H9 (cell line): ENCODE measurements around the gene TTC32. TPM values are rescaled to one million over a fixed set of nuclear protein-coding genes. Genes with fewer than 3 reads are reported as not detected.
"Not testable (repeated sequence)": the region's sequence is repeated elsewhere in the genome, so short reads cannot be mapped to it uniquely, and the experiment has no call there.

Experiments
- DNase-seq: peaks from one replicate; pipeline ENCODE4 v3.0.0-alpha.2; 2017
- H2AFZ ChIP-seq: one replicate; pipeline ENCODE4 v1.6.1; 2013; ENCODE audit warnings: mild to moderate bottlenecking, low read length, control low read depth, moderate library complexity
- H2AK5ac ChIP-seq: 2 replicates; pipeline ENCODE4 v1.6.1; 2013; ENCODE audit warnings: low read length, control low read depth, mixed read lengths; ENCODE audit not compliant: insufficient read length
- H2BK120ac ChIP-seq: one replicate; pipeline ENCODE4 v1.6.1; 2013; ENCODE audit warnings: low read depth, mild to moderate bottlenecking, low read length, control low read depth, inconsistent platforms; ENCODE audit not compliant: poor library complexity, severe bottlenecking
- H2BK12ac ChIP-seq: 2 replicates; pipeline ENCODE4 v1.6.1; 2013; ENCODE audit warnings: low read length, control low read depth, mixed read lengths, low read depth; ENCODE audit not compliant: insufficient read length
- H2BK15ac ChIP-seq: 2 replicates; pipeline ENCODE4 v1.6.1; 2013; ENCODE audit warnings: low read depth, low read length, control low read depth
- H2BK20ac ChIP-seq: one replicate; pipeline ENCODE4 v1.6.1; 2013; ENCODE audit warnings: low read depth, mild to moderate bottlenecking, low read length, control low read depth, inconsistent platforms; ENCODE audit not compliant: poor library complexity, severe bottlenecking
- H2BK5ac ChIP-seq: 2 replicates; pipeline ENCODE4 v1.6.1; 2013; ENCODE audit warnings: low read length, control low read depth, mixed read lengths; ENCODE audit not compliant: insufficient read length
- H3K14ac ChIP-seq: 2 replicates; pipeline ENCODE4 v1.6.1; 2013; ENCODE audit warnings: low read length, control low read depth; ENCODE audit not compliant: insufficient read depth
- H3K18ac ChIP-seq: 2 replicates; pipeline ENCODE4 v1.6.1; 2013; ENCODE audit warnings: low read depth, mild to moderate bottlenecking, mixed read lengths, low read length, control low read depth; ENCODE audit not compliant: insufficient read length
- H3K23ac ChIP-seq: 2 replicates; pipeline ENCODE4 v1.6.1; 2013; ENCODE audit warnings: low read length, control low read depth, mixed read lengths, low read depth; ENCODE audit not compliant: insufficient read length
- H3K23me2 ChIP-seq: 2 replicates; pipeline ENCODE4 v1.6.1; 2013; ENCODE audit warnings: low read depth, mild to moderate bottlenecking, mixed read lengths, low read length, control low read depth; ENCODE audit not compliant: insufficient read length, poor library complexity, severe bottlenecking
- H3K27ac ChIP-seq: 2 replicates; pipeline ENCODE4 v1.5.1; 2013; ENCODE audit warnings: low read length, control low read depth, mixed read lengths, low read depth; ENCODE audit not compliant: insufficient read length
- H3K27me3 ChIP-seq: 2 replicates; pipeline ENCODE4 v1.6.1; 2013; ENCODE audit warnings: low read length, control low read depth, inconsistent platforms; ENCODE audit not compliant: insufficient read depth
- H3K4ac ChIP-seq: 2 replicates; pipeline ENCODE4 v1.6.1; 2013; ENCODE audit warnings: low read depth, mild to moderate bottlenecking, control low read depth, inconsistent platforms, low read length, moderate library complexity
- H3K4me1 ChIP-seq: 2 replicates; pipeline ENCODE4 v1.6.1; 2013; ENCODE audit warnings: low read length, control low read depth, inconsistent platforms; ENCODE audit not compliant: insufficient read depth
- H3K4me2 ChIP-seq: 2 replicates; pipeline ENCODE4 v1.6.1; 2013; ENCODE audit warnings: low read length, control low read depth, mixed read lengths; ENCODE audit not compliant: insufficient read length, insufficient read depth
- H3K56ac ChIP-seq: 2 replicates; pipeline ENCODE4 v1.6.1; 2013; ENCODE audit warnings: low read depth, mild to moderate bottlenecking, mixed read lengths, low read length, control low read depth; ENCODE audit not compliant: insufficient read length
- H3K79me1 ChIP-seq: 2 replicates; pipeline ENCODE4 v1.6.1; 2013; ENCODE audit warnings: low read depth, mild to moderate bottlenecking, moderate library complexity, low read length, control low read depth, inconsistent platforms; ENCODE audit not compliant: insufficient read depth, poor library complexity, severe bottlenecking
- H3K79me2 ChIP-seq: 2 replicates; pipeline ENCODE4 v1.6.1; 2013; ENCODE audit warnings: low read length, control low read depth, inconsistent platforms; ENCODE audit not compliant: insufficient read depth
- H3K9ac ChIP-seq: 2 replicates; pipeline ENCODE4 v1.6.1; 2013; ENCODE audit warnings: low read length, control low read depth, mixed read lengths; ENCODE audit not compliant: insufficient read length; ENCODE audit errors: extremely low read depth
- H3K9me3 ChIP-seq: one replicate; pipeline ENCODE4 v1.6.1; 2013; ENCODE audit warnings: low read depth, low read length, inconsistent platforms; ENCODE audit not compliant: control insufficient read depth
- H3T11ph ChIP-seq: one replicate; pipeline ENCODE4 v1.6.1; 2013; ENCODE audit warnings: mild to moderate bottlenecking, low read length, control low read depth, inconsistent platforms
- H4K20me1 ChIP-seq: one replicate; pipeline ENCODE4 v1.6.1; 2013; ENCODE audit not compliant: control insufficient read depth, insufficient read length, insufficient read depth
- H4K5ac ChIP-seq: 2 replicates; pipeline ENCODE4 v1.6.1; 2013; ENCODE audit warnings: low read depth, mild to moderate bottlenecking, mixed read lengths, low read length, control low read depth; ENCODE audit not compliant: insufficient read length
- H4K8ac ChIP-seq: replicated peaks from 2 replicates; pipeline ENCODE4 v1.6.1; 2013; ENCODE audit warnings: low read length, control low read depth, mixed read lengths, low read depth; ENCODE audit not compliant: insufficient read length
- H4K91ac ChIP-seq: 2 replicates; pipeline ENCODE4 v1.6.1; 2013; ENCODE audit warnings: low read depth, mild to moderate bottlenecking, moderate library complexity, mixed read lengths, low read length, control low read depth; ENCODE audit not compliant: insufficient read length
- H3K27ac Mint-ChIP-seq, 3 experiments: 2 replicates in 2 of 3; 3 replicates in 1 of 3; pipeline ENCODE4 v1.8.0; 2020 to 2021; ENCODE audit warnings: mixed read lengths in 3 of 3, mild to moderate bottlenecking in 1 of 3, moderate library complexity in 1 of 3
- H3K27me3 Mint-ChIP-seq: 2 replicates; pipeline ENCODE4 v1.8.0; 2021; ENCODE audit warnings: low read depth, mild to moderate bottlenecking, moderate library complexity, mixed read lengths
- H3K36me3 Mint-ChIP-seq, 3 experiments: 2 replicates in 2 of 3; 3 replicates in 1 of 3; pipeline ENCODE4 v1.8.0; 2020 to 2021; ENCODE audit warnings: low read depth in 3 of 3, mixed read lengths in 3 of 3; ENCODE audit not compliant: insufficient read depth in 1 of 3
- H3K4me1 Mint-ChIP-seq, 2 experiments: 2 replicates each; pipeline ENCODE4 v1.8.0; 2020; ENCODE audit warnings: mixed read lengths in 2 of 2
- H3K4me3 Mint-ChIP-seq, 2 experiments: 2 replicates in 1 of 2; 3 replicates in 1 of 2; pipeline ENCODE4 v1.8.0; 2020 to 2021; ENCODE audit warnings: mild to moderate bottlenecking in 2 of 2, mixed read lengths in 2 of 2, moderate library complexity in 1 of 2
- H3K9me3 Mint-ChIP-seq, 2 experiments: 2 replicates in 1 of 2; 3 replicates in 1 of 2; pipeline ENCODE4 v1.8.0; 2020; ENCODE audit warnings: mild to moderate bottlenecking in 2 of 2, mixed read lengths in 2 of 2, moderate library complexity in 1 of 2
- WGBS: extraction: QIAGEN DNeasy Blood & Tissue Kit; methylation state at CpG from one replicate; pipeline ENCODE4 v1.1.7; 2013; ENCODE audit warnings: missing lambda C conversion rate, low lambda C conversion rate, mixed read lengths; ENCODE audit not compliant: insufficient read length; ENCODE audit errors: extremely low coverage; 5-methylcytosine and 5-hydroxymethylcytosine counted together
- total RNA-seq: library from RNA; stranded (reverse); gene quantifications from 2 replicates; pipeline ENCODE4 v1.2.1, GENCODE V29; 2021
- TF ChIP-seq, protein P1 (sequence below): fragments of 200-600 bp; sonication (generic); conservative IDR thresholded peaks from 3 replicates; pipeline ENCODE4 v1.8.0; 2021; ENCODE audit warnings: antibody characterized with exemption, mild to moderate bottlenecking

Gene TTC32
- total RNA-seq, 1 experiment from 2014 or later = 8.9 TPM

DNA sequence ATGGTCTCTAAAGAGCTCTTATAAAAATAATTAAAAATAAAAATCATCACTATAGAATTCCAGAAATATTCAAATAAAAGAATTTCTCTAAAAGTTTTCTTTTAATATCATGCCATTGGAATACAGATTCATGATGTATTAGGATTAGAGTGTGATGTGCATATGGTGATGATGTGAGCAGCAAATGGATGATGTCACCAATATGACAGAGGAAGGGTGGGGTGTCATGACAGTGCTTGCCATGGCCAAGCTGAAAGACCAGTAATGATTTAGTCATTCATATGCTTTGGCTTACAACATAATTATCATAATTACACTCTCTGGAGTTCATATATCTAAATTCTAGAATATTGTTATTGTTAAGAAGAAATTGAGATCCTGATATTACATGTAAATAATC lies 27.4 kb upstream of the TTC32 start:
- no peak overlapping the region for H3K27ac Mint-ChIP-seq
- Histone ChIP-seq H3K18ac (no peak overlapping the region), H3K56ac (no peak overlapping the region), H3K4me2 (no peak overlapping the region), H3K4me1 (no peaks in the 10 kb centered on the region), H3K4ac (no peak overlapping the region), H4K91ac (no peak overlapping the region), H2BK12ac (no peak overlapping the region), H3K27me3 (no peaks in the 10 kb centered on the region), H3K79me1 (no peaks in the 10 kb centered on the region), H2BK120ac (no peak overlapping the region), H2AFZ (no peak overlapping the region), H4K20me1 (no peaks in the 10 kb centered on the region), H2BK20ac (no peak overlapping the region), H3K23ac (no peak overlapping the region), H3K23me2 (no peaks in the 10 kb centered on the region), H2BK5ac (no peak overlapping the region), H3T11ph (no peak overlapping the region), H4K8ac (no peak overlapping the region), H4K5ac (no peak overlapping the region), H3K9me3 (peaks cover 8% of the 10 kb centered on the region), H3K79me2 (no peaks in the 10 kb centered on the region), H3K14ac (no peak overlapping the region), H2AK5ac (no peak overlapping the region), H3K9ac (no peak overlapping the region), H2BK15ac (no peak overlapping the region), H3K27ac (no peak overlapping the region)
- H3K4me1 Mint-ChIP-seq = peaks cover 3 to 8% of the 10 kb centered on the region in 2 experiments; a peak in 3 of 4 replicates
- TF ChIP-seq, protein P1, sequence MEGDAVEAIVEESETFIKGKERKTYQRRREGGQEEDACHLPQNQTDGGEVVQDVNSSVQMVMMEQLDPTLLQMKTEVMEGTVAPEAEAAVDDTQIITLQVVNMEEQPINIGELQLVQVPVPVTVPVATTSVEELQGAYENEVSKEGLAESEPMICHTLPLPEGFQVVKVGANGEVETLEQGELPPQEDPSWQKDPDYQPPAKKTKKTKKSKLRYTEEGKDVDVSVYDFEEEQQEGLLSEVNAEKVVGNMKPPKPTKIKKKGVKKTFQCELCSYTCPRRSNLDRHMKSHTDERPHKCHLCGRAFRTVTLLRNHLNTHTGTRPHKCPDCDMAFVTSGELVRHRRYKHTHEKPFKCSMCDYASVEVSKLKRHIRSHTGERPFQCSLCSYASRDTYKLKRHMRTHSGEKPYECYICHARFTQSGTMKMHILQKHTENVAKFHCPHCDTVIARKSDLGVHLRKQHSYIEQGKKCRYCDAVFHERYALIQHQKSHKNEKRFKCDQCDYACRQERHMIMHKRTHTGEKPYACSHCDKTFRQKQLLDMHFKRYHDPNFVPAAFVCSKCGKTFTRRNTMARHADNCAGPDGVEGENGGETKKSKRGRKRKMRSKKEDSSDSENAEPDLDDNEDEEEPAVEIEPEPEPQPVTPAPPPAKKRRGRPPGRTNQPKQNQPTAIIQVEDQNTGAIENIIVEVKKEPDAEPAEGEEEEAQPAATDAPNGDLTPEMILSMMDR = no peak
- no peak for DNase-seq
- peaks cover 16 to 21% of the 10 kb centered on the region in 2 experiments for H3K9me3 Mint-ChIP-seq
- peaks cover 53 to 65% (median 55%) of the 10 kb centered on the region in 3 experiments for H3K36me3 Mint-ChIP-seq
- H3K27me3 Mint-ChIP-seq = no peaks in the 10 kb centered on the region
- H3K4me3 Mint-ChIP-seq = no peak overlapping the region

DNA sequence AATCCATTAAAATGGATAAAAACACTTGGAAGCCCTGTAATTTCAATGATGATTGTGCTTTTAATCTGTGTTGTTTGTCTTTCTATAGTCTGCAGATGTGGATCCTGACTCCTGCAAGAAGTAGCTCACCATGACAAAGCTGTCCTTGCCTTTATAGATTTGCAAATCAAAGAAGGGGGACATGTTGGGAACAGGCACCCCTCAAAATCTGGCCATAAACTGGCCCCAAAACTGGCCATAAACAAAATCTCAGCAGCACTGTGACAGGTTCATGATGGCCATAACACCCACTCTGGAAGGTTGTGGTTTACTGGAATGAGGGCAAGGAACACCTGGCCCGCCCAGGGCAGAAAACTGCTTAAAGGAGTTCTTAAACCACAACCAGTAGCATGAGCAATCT lies 26.0 kb upstream of the TTC32 start:
- not testable (repeated sequence) for H3K27ac Mint-ChIP-seq, H3K4me2 ChIP-seq, H4K5ac ChIP-seq, H3K23ac ChIP-seq, H3K4me3 Mint-ChIP-seq, H3K56ac ChIP-seq, H3K14ac ChIP-seq, H3K79me1 ChIP-seq, H3K27ac ChIP-seq, H3K4me1 Mint-ChIP-seq, H3K9me3 ChIP-seq, H2BK15ac ChIP-seq, H3K4ac ChIP-seq, H4K20me1 ChIP-seq, H2BK12ac ChIP-seq, H3K27me3 ChIP-seq, H3K23me2 ChIP-seq, H3K27me3 Mint-ChIP-seq, H4K8ac ChIP-seq, H3K79me2 ChIP-seq, H2BK20ac ChIP-seq, H2AK5ac ChIP-seq, H3K9ac ChIP-seq, H3K18ac ChIP-seq, H2BK5ac ChIP-seq, H3T11ph ChIP-seq, H3K4me1 ChIP-seq, H2BK120ac ChIP-seq, H2AFZ ChIP-seq, DNase-seq, H4K91ac ChIP-seq
- no CpG with 5 or more reads among the region's 1 CpG for WGBS
- Mint-ChIP-seq H3K9me3 (peaks cover 16 to 21% of the 10 kb centered on the region in 2 experiments), H3K36me3 (peaks cover 57 to 71% (median 62%) of the 10 kb centered on the region in 3 experiments)
